Hippocampal formation (tissue), 2 donors: ENCODE measurements around the gene PMEPA1.

Source experiments
- DNase-seq, 2 donors: peaks; one replicate each; lab custom pipeline; 2025; lab: John Stamatoyannopoulos, UW

Gene PMEPA1

DNA sequence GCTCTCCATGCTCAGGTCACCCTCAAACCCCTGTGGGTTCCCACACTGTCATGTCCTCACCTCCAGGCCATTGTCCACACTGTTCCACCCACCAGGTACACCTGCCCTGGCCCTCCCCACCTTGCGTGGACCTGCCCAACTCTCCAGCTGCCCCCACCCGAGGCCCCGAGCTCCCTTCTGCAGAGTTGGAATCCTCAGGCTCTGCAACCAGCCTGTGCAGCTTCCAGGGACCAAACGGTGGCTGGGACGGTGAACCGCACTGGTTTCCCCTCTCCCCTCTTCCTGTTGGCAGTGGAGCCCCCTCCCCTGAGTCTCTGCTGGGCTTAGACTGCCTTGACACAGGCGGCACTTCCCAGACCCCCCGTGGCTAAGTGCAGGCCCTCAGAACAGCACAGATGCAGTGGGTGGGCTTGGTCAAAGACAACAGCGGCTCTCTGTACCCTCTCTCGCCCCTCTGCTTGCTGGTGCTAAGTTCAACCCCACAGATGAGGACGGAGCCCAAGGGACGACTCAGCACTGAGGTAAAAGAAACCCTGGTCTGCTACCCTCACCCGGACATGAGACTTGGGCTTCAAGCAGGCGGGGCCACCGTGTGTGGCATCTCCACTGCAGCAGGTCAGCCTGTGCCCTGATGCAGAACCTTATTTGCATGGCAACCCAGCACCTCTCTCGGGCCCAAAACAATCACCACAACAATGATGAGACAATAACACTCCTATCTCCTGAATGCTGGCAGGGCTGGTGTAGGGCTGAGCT lies 100.6 kb downstream of the PMEPA1 start:
- DNase-seq = no peak

DNA sequence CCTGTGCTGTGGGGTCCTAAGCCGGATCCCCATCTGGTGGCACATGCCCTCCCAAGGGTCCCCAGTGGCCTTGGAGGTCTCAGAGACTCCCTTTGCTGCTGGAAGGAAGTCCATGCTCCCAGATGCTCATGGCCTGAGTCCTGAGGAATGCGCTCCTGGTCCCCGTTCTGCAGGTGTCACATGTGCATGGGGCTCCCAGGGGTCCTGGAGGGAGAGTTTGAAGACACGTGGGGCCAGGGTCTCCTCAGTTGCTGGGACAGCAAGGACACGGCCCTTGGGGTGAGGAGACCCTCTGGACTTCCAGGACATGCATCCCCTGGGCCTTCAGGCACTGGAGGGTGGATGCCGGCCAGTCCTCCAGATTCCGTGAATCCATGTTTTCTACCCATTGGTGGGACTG lies 101.3 kb downstream of the PMEPA1 start:
- no peak for DNase-seq

DNA sequence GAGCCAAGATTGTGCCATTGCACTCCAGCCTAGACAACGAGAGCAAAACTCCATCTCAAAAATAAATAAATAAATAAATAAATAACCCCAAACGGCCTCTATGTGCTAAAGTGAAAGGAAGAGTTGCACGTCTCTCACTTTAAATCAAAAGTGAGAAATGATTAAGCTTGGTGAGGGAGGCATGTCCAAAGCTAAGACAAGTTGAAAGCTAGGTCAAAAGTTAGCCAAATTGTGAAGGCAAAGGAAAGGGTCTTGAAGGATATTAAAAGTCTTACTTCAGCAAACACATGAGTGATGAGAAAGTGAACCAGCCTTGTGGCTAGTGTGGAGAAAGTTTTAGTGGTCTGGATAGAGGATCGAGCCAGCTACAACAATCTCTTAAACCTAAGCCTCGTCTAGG lies 103.9 kb downstream of the PMEPA1 start:
- DNase-seq = no peak

DNA sequence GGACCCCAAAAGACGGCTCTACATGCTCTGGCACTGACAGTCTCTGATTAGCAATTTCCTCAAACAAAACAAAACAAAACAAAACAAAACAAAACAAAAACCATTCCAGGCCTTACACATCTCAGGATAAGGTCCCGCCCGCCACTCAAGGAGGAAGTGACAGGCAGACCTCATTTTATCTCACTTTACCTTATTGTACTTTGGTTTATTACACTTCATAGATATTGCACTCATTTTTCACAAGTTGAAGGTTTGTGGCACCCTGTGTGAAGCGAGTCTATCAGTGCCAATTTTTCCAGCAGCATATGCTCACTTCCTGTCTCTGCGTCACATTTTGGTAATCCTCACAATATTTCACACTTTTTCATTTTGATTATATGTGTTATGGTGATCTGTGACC lies 104.8 kb downstream of the PMEPA1 start:
- no peak for DNase-seq

DNA sequence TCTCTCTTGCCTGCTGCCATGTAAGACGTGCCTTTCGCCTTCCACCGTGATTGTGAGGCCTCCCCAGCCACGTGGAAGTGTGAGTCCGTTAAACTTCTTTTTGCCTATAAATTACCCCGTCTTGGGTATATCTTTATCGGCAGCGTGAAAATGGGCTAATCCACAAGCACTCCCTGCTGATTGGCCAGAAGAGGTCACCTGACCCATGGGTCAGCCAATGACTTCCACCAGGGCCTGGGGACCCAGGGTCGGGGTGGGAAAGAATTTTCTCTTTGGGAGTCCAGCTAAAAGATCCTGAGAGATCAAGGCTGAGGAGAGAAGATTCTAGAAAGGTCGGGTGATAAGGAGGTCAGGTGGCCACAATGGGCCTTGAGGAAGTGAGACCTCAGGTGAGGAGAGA lies 106.7 kb downstream of the PMEPA1 start:
- DNase-seq = no peak

DNA sequence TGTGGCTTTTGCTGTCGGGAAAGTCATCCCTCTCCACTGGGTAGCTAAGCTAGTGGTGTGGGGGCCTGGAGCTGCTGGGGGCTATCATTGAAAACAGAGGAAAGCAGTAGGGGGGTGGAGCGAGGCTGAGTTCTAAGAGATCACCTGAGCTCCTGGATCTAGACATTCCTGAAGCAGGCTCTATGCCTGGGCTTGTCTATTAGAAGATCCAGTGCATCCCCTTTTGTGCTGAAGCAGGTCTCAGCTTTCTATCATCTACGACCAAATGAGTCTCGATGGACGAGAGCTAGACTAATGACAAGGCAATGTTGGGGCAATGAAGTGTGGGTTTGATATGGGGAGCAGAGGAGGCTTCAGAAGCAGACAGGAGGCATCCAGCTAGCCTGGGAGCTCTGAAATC lies 108.1 kb downstream of the PMEPA1 start:
- DNase-seq = no peak

DNA sequence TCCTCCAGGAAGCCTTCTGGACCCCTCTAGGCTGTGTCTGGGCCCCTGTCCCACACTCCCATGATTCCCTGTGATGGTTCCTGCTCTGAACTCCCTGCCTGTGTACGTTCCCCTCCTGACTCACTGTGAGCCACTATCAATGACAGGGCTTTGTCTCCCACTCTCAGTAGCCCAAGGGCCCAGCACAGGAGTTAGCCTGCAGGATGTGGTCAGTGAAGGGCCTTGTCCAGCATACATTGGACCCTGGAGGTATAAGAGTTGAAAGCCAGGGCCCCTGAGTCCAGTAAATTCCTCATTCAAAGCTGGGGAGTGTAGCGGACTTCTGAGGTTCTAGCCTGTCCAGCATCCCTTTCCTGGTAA lies 108.6 kb downstream of the PMEPA1 start:
- no peak for DNase-seq

DNA sequence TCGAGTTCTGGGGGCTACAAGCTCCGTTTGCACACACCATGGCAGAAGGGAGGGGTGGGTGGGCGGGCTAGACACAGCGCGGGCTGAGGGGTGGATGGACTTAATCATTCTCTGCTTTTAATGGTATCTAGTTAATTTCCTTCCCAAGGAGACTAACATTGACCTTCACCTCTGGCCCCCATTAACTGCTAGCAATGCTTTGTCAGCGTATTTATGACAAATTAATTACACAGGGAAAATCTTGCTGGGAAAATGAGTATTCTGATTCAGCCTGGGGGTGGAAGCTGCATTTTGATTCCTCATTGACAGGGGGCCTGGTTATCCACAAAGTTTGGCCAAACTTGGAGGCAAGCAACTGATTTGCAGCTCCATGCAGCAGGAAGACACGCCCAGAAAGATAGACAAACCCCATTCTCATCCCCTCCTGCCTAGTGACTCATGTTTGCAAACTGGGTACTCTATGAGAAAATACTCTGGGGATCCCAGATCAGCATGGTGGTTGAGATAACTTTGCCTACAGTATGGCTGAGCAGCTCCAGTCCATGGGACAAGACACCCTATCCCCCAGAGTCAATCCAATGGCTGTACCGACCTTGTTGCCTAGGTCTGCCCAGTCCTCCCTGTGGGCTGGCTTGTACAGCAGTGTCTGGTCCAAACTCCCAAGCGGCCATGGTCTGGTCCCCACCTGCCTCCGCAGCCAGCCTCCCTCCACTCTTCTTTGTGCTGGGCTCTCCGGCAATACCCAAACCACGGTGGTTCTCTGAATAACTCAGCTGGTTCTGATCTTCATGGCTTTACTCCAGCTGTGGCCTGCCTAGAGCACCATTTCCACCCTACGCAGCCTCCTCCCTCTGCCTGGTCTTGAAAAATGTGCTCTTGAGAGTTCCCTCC lies 109.2 kb downstream of the PMEPA1 start:
- no peak for DNase-seq

DNA sequence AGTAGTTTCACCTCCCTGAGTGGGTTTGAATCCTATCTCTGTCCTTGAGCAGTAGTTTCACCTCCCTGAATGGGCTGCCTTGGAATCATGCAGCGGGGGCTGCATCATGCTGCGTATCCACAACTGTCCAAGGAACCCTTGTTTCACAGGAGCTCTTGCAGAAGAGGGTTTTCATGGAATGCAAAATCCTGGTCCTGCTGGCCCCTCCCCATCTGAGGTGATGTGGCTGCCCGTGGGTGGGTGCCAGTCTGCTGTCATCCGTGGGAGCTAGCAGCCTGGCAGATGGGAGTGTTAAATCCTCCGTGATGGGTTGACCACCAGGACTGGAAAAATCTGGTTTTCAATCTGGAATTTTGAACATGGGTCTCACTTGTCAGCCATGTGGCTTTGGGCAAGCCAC lies 111.3 kb downstream of the PMEPA1 start:
- DNase-seq = no peak
